NCI-H510A (cell line): ENCODE data around the gene ARHGEF4.
"Not testable (repeated sequence)": the region's sequence is repeated elsewhere in the genome, so short reads cannot be mapped to it uniquely, and the experiment has no call there.

Experiments
- DNase-seq: peaks from one replicate; lab custom pipeline; 2025; lab: John Stamatoyannopoulos, UW

The ARHGEF4 gene

DNA sequence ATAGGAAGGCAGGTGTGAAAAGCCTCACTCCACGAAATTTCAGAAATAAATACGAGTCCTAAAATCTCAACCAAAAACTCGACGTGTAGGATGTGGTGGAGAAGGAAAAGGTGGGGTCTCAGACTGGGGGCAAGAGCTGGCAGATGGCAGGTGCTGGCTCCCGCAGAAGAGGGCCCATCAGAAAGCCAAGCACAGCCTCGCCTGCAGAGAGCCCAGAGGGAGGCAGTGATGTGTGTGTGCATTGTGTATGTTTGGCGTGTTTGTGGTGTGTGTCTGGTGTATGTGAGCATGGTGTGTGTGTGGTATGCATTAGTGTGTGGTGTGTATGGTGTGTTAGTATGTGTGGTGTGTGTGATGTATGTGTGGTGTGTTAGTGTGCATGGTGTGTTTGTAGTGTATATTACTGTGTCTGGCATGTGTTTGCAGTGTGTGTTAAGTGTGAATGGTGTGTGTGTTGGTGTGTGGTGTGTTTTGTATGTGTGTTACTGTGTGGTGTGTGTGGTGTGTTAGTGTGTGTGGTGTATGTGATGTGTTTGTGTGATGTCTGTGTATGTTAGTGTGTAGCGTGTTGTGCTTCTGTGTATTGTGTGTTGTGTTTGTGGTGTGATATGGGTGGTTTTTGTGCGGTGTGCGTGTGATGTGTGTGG, 140.0 kb downstream of the ARHGEF4 start:
- DNase-seq, result no peak

DNA sequence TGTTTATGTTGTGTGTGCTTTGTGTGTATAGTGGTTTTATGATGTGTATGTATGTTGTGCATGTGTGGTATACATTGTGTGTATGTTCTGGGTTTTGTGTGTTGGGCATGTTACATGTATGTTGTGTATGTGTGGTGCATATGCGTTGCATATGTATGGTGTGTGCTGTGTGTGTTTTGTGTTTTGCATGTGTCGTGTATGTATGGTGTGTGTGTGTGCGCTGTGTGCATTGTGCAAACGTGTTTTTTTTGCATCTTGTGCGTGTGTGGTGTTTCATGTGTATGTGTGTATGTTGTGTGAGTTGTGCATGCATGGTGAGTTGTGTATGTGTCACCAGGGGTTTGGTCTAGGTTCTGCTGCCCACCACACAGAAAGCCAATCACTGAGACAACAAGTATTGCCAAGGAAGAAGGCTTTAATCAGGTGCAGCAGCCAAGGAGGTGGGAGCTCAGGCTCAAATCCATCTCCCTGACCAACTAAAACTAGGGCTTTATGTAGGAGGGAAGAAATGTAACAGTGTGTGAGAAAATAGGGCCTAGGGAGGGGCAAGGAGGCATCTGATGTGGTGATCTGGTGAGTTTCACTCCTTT, 140.8 kb downstream of the ARHGEF4 start:
- DNase-seq, result no peak

DNA sequence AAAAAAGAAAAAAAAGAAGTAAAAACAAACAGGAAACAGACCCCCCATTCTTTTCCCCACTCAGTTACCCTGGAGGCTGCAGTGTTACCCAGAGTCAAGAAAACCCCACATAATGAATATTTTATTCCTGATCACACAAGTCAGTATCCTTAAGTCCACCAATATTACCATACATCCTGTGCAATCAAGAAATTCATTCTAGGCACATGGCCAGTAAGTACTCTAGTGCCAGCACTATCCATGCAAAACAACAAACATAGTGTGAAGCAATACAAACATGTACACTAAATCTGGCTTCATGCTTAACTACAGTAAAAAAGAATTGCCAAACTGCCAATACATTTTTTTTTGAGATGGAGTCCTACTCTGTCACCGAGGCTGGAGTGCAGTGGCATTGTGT, 145.0 kb downstream of the ARHGEF4 start:
- DNase-seq, result no peak

DNA sequence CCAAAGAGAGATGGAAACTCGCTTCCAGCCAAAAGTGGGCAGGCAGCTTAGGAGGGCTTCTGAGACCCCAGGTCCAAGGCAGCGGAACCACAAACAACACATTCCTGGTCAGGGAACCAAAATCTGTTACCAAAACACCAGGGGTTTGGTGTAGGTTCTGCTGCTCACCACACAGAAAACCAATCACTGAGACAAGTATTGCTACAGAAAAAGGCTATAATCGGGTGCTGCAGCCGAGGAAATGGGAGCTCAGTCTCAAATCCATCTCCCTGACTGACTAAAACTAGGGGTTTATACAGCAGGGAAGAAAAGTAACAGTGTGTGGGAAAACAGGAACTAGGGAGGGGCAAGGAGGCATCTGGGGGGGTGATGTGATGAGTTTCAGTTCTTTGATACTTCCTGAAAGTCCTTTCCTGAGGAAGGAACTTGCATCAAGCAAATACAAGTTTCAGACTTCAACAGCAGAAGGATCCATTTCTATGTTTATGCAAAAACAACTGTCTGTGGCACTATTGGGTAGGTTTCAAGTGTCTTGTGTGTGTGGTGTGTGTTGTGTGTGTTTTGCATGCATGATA, 148.6 kb downstream of the ARHGEF4 start:
- DNase-seq, result no peak

DNA sequence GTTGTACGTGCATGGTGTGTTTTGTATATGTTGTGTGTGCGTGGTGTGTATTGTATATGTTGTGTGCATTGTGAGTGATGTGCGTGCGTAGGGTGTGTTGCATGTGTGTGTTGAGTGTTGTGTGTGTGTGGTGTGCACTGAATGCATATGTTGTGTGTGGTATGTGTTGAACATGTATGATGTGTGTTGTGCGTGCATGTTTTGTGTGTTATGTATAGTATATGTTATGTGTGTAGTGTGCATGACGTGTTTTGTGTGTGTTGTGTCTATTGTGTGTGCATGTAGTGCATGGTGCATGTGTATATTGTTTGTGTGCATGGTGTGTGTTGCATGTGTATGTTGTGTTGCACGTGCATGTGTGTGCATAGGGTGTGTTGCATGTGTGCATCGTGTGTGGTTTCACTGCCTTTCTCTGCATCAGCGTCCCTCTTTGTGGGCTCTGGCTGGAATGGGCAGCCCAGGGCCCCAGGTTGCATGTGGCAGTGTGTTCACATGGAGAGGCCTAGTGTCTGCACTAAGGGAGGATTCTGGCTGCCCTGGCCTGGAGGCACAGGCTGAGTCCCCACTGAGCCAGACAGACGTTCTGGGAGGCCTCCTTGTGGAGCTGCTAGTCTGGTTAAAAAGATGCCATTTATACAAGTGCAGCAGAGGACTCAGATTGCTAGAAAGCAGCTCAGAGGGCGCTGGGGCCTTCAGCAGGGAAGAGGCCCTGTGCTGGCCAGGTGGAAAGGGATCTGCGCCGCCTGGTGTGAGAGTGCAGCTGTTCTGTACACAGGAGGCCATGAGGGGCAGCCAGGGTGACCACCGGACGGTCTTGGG, 149.3 kb downstream of the ARHGEF4 start:
- DNase-seq, result no peak

DNA sequence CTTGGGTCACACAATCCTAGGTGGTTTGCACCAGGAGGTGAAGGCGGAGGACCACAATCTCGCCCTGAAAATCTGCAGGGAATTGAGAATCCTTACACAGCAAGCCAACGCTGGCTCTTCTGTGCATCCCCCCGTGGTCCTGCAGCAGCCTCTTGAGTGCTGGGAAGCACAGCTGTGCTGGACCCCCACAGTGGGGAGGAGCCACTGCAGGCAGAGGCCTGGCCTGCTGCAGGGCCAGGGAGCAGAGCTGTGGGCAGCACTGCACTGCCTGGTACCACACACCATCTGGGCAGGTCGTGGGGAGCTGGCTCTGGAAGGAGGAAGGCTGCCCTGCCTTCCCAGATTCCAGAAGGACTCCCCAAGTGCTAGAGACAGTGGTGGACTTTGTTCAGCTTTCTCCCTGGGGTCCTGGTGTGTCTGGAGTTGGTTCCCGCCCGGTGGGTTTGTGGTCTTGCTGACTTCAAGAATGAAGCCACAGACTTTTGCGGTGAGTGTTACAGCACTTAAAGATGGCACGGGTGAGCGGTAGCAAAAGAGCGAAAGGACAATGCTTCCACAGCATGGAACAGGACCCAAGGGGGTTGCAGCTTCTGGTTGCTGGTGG, 150.3 kb downstream of the ARHGEF4 start:
- no peak for DNase-seq

DNA sequence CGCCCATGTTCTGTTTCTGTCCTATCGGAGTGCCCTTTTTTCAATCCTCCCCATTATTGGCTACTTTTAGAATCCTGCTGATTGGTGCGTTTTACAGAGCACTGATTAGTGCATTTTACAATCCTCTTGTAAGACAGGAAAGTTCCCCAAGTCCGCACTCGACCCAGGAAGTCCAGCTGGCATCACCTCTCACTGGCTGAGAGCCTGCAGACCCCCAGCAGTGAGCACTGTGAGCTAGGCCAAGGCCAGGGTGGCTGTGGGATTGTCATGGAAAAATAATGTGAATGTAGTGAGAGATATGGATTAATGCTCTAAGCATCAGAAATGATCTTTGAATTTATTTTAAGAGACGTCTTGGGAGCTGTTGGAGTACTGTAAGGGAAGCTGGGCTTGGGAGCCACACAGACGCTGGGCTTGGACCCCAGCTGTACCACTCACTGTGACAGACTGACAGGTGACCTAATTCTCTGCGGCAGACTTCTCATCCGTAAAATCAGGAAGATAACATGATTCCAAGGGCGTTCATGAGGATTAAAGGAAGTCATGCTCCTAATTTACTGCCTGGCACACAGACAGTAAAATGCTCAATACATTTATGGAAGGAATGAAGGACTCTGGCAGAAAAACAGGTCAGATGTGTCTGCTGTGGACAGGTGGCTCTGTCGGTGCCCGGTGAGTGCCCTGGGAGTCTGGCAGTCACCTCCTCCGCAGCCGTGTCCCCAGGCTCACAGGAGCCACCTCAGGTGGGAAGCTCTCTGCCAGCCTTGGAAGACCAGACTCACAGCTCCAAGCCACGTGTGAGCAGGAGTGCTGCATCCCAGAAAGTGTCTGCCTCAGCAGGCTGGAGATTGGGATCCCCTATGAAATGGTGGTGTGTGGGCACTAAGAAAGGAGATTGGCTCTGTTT, 151.1 kb downstream of the ARHGEF4 start:
- no peak for DNase-seq

DNA sequence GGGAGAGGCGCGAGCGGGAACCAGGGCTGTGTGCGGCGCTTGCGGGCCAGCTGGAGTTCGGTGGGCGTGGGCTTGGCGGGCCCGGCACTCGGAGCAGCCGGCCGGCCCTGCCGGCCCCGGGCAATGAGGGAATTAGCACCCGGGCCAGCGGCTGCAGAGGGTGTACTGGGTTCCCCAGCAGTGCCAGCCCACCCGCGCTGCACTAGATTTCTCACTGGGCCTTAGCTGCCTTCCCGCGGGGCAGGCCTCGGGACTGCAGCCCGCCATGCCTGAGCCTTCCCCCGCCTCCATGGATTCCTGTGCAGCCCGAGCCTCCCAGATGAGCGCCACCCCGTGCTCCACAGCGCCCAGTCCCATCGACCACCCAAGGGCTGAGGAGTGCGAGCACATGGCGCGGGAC, 154.7 kb downstream of the ARHGEF4 start:
- DNase-seq, result not testable (repeated sequence)

DNA sequence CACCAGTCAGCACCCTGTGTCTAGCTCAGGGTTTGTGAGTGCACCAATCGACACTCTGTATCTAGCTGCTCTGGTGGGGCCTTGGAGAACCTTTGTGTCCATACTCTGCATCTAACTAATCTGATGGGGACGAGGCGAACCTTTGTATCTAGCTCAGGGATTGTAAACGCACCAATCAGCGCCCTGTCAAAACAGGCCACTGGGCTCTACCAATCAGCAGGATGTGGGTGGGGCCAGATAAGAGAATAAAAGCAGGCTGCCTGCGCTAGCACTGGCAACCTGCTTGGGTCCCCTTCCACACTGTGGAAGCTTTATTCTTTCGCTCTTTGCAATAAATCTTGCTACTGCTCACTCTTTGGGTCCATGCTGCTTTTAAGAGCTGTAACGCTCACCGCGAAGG, 155.3 kb downstream of the ARHGEF4 start:
- DNase-seq, result not testable (repeated sequence)

DNA sequence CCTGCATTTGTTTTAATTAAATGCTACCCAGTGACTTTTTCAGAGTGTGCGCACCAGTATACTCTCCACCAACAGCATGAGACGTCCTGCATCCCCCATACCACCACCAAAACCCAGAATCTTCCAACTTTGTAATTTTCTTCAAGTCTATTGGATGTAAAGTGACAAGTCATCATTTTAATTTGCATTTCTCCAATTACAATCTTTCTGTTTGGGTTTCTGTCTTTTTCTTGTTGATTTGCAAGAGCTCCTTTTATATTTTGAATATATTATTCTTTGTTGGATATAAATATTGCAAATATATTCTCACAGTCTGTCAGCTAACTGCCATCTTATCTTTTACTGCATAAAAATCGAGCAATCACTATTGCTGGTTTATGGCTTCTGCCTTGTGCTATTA, 160.0 kb downstream of the ARHGEF4 start:
- no peak for DNase-seq

DNA sequence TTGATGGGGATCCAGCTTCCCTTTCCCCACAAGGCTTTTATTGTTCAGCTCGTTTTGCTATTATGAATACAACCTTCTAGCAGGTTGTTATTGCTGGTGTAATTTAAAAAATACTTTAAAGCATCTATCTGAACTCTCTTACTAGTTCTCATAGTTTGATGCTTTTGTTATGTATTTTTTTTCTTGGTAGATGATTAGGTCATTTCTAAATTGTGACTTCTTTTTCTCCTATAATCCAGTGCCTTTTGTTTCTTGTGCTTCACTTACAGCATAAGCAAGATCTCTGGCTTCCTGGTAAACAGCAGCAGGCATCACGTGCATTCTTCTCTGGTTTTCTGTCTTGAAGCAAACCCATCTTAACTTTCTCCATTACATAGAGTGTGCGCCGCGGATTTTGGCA, 160.5 kb downstream of the ARHGEF4 start:
- DNase-seq, result no peak

DNA sequence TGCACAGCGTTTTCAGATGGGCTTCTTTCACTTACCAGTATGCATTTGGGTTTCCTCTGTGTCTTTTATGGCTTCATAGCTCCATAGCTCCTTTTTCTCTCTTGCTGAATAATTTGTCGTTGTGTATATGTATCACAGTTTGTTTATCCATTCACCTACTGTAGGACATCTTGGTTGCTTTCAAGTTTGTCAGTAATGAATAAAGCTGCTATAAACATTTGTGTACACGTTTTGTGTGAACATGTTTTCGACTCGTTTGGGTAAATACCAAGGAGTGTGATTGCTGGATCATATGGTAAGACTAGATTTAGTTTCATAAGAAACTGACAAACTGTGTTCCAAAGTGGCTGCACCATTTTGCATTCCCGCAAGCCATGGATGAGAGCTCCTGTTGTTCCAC, 161.8 kb downstream of the ARHGEF4 start:
- no peak for DNase-seq

DNA sequence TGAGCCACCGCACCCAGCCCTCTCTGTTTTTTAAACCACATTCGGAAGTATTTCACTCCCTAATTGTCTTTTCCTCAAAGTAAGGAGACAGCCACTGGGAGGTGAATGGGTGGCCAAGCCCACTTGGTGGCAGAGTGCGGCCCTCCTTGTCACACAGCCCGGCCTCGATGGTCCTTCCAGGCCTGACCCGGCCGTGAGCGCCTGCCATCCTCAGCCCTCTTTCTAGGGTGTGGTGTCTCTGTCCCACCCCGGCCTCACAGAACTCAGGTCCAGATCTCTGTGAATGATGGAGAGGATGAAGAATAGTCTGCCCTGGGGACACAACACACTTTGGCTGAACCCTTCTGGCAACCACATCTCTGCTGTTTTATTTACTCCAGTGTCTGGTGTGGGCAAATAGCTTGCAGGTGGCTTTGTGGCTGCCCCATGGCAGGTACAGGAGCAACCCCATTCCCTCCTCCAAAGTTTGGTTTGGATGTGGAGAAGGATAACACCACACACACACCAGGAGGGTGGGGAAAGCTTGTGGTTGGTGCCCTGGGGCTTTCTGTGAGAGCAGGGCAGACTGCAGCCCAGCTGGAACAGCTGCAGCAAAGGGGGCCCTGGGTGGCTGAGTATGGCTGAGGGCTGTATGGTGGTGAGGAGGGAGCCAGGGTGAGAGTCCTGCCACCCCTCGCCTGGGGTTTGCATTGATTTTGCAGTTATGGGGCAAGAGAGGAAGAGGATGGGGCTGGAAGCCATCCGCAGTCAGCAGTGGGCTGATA, 167.9 kb downstream of the ARHGEF4 start:
- DNase-seq, result no peak

DNA sequence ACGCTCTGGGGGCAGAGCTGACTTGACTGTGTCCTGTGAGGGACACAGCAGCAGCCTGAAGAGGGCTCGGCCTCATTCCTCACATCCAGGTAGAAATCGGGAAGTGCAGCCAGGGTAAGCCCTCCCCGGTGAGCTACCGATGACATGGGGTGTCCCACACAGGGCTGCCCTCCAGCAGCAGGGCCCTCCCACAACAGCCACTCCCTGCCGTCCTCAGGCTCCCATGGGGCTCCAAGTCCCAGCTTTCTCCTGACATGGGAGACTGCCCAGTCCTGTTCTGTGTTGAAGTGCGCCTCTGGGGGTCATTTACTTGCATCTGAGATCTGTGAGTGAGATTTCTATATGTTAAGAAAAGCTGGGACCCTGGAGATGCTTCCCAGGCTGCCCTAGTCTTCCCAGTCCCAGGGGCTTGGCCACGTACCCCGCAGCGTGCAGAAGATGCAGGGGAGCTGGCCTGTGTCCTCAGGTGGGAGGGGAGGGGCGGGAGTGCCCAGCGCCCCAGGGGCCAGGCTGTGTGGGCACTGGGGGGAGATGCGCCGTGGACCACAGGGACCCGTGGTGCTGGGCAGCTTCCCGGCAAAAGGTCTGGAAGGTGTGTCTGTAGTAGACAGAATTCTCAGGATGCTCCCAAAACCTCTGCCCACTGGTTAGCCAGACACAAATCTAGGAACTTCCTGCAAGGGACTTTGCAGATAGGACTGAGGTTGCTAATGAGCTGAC, 168.7 kb downstream of the ARHGEF4 start:
- DNase-seq, result no peak

DNA sequence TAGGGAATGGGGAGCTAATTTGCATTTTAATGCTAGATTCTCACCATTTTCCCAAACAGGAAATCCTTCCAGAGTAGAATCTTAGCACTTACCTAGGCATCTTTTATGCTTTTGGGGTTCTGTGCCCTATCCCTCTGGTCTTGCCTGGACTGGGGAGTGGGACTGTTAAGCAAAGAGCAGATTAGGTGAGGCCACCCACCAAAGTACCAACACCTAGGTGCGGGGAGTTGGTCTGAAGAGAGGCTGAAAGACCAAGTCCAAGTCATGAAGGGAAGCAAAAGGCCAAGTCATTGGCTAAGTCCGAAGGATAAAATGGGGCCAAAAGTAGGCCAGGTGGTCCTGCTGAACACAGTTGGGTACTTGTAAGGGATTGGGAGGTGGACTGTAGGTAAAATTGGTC, 169.8 kb downstream of the ARHGEF4 start:
- no peak for DNase-seq

DNA sequence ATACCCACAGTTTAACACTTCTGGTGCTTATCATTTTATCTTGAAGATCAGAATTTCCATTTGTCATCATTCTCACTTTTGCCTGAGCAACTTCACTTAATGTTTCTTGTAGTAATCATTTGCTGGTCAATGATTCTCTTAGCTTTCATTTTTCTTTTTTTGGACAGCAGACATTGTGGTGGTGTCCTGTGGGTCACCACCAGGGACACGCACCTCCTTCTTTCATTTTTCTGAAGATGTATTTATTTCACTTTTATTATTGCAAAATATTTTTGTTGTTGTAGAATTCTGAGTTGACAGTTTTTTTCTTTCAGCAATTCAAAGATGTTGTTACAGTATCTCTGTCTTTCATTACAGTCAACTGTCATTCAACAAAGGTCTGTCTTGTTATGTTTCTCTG, 172.3 kb downstream of the ARHGEF4 start:
- no peak for DNase-seq

DNA sequence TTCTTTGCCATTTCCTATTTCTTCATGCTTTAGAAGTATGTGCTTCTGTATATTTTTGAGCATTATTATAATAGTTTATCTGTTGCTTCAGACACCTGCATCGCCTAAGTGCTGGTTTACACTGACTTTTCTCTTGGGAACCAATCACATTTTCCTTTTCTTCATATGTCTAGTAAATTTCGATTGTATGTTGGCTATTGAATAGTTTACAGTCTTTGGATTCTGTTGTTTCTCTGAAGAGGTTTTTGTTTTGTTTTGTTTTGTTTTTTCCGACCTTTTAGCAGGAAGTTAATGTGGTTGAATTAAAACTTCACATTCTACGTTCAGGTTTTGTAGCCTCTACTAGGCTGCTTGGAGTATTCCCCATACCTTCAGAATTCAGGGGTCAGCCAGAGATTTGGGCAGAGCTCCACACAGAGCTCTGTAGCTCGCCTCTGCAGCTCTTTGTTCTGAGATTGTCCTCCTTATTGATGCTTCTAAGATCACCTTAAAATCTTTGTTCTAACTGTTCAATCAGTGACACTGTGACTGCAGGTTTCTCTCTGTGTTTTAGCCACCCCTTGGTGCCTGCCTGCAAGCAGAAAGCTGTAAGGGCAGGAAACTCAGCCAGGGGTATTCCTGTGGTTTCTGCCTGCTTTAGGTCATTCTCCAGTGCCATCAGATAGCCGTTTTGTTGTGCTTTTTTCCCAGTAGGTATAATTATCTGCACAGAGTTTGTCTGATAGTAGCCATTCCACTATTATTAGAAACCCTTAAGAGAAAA, 173.2 kb downstream of the ARHGEF4 start:
- DNase-seq, result no peak

DNA sequence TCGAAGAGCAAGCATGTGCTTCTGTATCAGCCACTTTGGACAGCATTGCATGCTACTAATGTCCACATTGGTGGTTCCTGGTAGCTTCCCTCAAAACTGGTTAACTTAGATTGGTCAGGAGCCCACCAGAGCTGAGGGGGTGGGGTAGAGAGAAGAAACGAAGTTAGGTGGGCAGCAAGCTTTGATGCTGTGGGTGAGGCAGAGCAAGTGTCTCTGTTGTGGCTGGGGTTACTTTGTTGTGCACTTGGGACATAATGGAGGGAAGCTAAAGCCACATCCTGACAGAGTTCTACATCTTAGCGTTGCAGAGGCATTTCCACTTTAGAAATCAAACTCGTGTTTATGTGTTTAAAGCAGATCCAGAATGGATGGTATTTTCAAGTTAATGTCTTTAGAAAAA, 173.9 kb downstream of the ARHGEF4 start:
- DNase-seq, result no peak

DNA sequence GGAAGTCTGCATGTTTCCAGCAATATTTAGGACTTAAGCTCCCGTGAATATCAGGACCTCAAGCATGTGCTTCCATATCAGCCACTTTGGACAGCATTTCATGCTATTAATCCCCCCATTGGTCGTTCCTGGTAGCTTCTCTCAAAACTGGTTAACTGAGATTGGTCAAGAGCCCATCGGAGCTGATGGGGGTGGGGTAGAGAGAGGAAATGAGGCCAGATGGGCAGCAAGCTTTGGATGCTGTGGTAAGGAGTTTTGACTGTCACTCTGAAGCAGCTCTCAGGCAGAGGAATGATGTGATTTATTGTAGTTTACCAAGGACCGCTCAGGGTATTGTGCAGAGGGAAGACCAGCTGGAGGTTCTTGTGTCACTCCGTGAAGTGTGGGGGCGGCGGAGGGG, 174.8 kb downstream of the ARHGEF4 start:
- no peak for DNase-seq
